Epithelial cell of prostate (primary cell): ENCODE measurements around the gene ORAI3.

Experiments
- DNase-seq: peaks from one replicate; pipeline ENCODE4 v3.0.0-alpha.2; 2011; ENCODE audit warnings: low read depth, low spot score
- H3K27ac ChIP-seq: fragments of 450-650 bp; 2 replicates; pipeline ENCODE4 v1.5.1; 2017; ENCODE audit warnings: mild to moderate bottlenecking

ORAI3 gene

DNA sequence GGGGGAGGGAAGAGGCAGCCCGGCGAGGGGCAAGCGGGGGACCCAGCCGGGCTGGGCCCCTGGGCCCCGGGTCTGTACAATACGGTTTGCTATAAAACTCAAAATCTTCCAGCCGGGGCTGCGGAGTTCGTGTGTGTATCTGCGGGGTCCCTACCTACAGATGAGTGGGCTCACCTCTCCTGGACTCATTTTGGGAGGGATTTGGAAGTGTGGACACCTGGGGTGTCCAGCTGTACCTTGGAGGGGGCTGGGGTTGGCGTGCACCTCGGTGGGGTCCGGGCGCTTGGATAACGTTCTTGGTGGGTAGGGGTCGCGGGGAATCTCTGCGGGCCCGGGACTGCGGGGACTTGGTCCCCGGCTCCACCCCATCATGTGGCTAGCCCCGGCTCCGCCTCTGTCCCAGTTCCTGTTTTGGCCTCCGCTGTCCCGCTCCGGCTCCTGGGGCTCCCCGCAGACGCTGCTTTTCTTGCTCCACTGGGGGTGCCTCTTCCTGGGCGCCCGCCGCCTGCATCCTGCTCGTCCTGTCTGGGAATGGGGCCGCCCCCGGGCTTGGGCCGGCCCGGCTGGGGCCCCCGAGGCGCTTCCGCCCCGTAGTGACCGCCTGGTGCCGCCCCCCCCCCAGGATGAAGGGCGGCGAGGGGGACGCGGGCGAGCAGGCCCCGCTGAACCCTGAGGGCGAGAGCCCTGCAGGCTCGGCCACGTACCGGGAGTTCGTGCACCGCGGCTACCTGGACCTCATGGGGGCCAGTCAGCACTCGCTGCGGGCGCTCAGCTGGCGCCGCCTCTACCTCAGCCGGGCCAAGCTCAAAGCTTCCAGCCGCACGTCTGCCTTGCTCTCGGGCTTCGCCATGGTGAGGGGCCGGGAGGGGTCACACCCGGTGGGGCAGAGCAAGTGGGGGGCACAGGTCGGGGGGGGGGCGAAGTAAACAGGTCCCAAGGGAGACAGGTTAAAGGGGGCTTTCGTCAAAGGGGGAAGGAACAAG lies at the start of gene ORAI3:
ORAI3 (plus strand) TSS at position 402 of the 983 bp plus-strand sequence; CDS start at position 624, 222 bp downstream.
- H3K27ac ChIP-seq = peak within 1 kb of the TSS; percentile 85
- DNase-seq = no peak

GRCh38 chr16:30899794-30900193 lies 49.1 kb upstream of the ORAI3 start:
- H3K27ac ChIP-seq = no peak overlapping the region
- no peak for DNase-seq

- H3K27ac ChIP-seq = no peak overlapping the region
- DNase-seq = no peak
These were observed 48.3 kb upstream of the ORAI3 start for GRCh38 chr16:30900588-30900987.

- no peak for DNase-seq
- no peak overlapping the region for H3K27ac ChIP-seq
These were observed 47.5 kb upstream of the ORAI3 start for GRCh38 chr16:30901201-30902028.

GRCh38 chr16:30902029-30902972 lies 46.6 kb upstream of the ORAI3 start:
- H3K27ac ChIP-seq = peak overlapping the region; percentile 49
- no peak for DNase-seq

GRCh38 chr16:30903002-30903401 lies 45.9 kb upstream of the ORAI3 start:
- DNase-seq = no peak
- peak overlapping the region; percentile 49 for H3K27ac ChIP-seq

DNA sequence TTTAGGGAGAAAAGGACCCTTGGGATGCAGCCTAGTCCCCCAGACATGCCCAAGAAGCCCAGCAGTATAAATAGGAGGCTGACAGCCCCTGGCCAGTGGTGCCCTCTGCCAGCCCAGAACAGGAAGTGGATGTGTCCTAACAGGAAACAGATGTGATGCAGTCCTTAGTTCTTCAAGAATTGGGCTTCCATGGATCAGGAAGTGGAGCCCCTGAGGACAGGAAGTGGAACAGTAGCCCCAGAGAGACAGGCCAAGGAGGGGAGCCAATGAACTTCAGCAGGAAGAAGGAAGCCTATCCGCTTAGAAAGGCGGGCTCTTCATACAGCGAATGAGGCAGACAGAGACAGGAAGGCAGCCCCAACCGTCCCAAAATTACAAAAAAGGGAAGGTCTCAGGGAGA lies 45.3 kb upstream of the ORAI3 start:
- DNase-seq = no peak
- H3K27ac ChIP-seq = peak overlapping the region; percentile 26

DNA sequence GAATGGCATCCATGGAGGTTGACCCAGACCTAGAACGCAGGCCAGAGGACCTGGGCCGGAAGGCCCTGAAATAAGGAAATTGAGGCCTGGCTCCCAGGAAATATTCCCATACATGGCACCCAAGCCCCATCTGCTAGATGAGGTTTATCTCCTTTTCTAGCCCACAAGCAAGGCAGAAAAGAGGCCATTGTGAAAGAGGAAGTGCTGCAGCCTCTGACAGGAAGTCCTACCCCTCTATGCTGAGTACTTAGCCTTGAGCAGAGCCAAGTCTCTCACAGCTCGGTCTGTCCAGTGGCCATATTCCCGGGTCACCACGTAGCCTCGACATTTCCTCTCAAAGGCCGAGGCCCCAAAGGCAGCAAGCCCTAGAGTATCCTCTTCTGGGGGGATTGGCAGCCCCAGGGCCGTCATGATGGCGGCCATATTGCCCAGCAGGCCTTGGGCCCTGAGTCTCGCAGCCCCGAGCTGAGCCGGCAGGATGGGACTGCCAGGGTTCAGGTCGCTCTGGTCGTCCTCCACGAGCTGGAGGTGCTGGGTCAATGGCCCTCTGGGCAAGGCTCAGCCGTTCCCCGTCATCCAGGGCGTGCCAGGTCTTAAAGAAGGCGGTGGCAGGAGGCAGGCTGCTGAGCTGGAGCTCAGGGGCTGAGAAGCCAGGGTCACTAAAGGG lies 44.6 kb upstream of the ORAI3 start:
- no peak overlapping the region for H3K27ac ChIP-seq

GRCh38 chr16:30907064-30907463 lies 41.8 kb upstream of the ORAI3 start:
- DNase-seq = no peak
- H3K27ac ChIP-seq = no peak overlapping the region

More for the DNA sequence above, 44.6 kb upstream of the ORAI3 start:
- no peak for DNase-seq

- DNase-seq = no peak
- H3K27ac ChIP-seq = no peak overlapping the region
These were observed 38.3 kb upstream of the ORAI3 start for GRCh38 chr16:30910427-30911029.

- H3K27ac ChIP-seq = no peak overlapping the region
- DNase-seq = no peak
These were observed 36.0 kb upstream of the ORAI3 start for GRCh38 chr16:30912794-30913412.

DNA sequence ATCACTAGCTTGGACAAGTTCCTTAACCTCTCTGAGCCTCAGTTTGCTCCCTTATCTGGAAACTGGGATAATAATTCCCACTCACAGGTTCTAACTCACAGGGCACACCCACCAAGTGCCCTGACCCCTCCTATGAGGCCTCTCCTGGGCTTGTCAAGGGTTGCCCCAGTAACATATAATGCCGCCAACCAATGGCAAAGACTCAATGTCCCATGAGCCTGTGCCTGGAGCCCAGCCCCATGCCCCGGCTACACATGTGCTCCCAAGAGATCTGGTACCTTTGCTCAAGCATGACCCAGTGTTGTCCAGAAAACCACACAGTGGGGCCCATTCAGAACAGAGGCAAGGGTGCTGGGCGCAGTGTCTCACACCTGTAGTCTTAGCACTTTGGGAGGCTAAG lies 34.0 kb upstream of the ORAI3 start:
- DNase-seq = no peak
- H3K27ac ChIP-seq = no peak overlapping the region

DNA sequence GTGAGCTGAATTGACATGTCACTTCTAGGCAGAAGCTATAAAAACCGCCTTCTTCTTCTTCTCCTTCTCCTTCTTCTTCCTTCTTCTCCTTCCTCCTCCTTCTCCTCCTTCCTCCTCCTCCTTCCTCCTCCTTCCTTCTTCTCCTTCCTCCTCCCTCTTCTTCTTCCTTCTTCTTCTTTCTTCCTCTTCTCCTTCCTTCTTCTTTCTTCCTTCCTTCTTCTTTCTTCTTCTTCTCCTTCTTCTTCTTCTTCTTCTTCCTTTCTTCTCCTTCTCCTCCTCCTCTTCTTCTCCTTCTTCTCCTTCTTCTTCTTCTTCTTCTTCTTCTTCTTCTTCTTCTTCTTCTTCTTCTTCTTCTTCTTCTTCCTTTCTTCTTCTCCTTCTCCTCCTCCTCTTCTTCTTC lies 30.3 kb upstream of the ORAI3 start:
- no peak overlapping the region for H3K27ac ChIP-seq
- DNase-seq = no peak

DNA sequence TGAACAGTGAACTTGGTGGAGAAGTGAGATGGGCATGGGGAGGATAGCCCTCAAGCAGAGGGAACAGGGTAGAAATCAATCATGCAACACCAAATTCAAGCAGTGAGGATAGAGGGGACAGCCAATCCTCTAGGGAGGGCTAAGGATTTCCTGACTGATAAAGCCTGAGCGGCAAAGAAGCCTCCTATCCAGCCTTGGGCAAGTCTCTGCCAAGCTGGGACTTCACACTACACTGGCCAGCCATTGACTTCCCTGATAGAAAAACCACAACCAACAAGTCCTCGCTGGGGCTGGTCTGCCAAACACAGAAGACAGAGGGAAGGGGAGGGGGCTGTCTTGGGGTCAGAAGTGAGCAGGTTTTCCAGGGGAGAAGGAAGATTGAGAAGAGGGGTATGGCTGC lies 28.0 kb upstream of the ORAI3 start:
- H3K27ac ChIP-seq = no peak overlapping the region
- DNase-seq = no peak

DNA sequence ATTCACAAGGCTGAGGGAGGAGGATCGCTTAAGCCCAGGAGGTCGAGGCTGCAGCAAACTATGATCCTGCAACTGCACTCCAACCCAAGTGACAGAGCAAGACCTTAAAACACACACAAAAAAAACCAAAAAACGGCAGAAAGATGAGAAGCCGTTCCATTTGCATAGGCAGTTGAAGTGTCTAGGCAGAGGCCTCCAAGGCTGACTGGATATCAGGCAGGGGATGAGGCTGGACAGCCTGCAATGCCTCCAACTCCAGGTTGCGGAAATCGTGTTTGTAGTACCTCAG lies 27.5 kb upstream of the ORAI3 start:
- DNase-seq = no peak
- H3K27ac ChIP-seq = peak overlapping the region; percentile 90

- peak overlapping the region; percentile 90 for H3K27ac ChIP-seq
- DNase-seq = peak; percentile 60
These were observed 27.0 kb upstream of the ORAI3 start for GRCh38 chr16:30921748-30922419.

DNA sequence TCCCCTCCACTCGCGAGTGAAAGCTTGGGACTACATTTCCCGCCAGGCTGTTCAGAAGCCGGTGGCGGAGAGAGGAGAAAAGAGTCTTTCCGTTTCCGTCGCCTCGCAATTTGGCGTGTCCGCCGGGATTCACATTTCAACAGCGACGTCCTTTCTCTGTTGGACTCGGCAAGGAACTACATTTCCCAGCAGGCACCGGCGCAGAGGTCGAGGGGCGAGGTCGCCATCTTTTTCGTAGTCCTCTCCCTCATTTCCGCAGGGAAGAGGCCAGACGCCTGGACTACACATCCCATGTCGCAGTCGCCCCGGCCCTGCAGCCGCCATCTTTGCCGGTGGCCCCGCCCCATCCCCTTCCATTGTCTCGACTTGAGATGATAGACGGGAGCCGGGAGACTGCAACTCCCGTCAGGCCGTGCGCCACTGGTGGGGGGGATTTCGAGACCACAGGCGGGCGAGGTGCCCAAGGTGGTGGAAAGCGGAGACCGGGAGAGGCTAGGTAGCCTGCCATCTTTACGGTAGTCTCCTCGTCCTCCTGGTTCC lies 26.4 kb upstream of the ORAI3 start:
- DNase-seq = peak; percentile 98
- peak overlapping the region; percentile 90 for H3K27ac ChIP-seq

- H3K27ac ChIP-seq = peak overlapping the region; percentile 90
- DNase-seq = peak; percentile 98
These were observed 25.8 kb upstream of the ORAI3 start for GRCh38 chr16:30922960-30923535.
